Stimulated activated CD8-positive, alpha-beta memory T cell treated with anti-CD3 and anti-CD28 coated beads, Interleukin-2, amount 100 ng/mL, for 1 hour (primary cell): ENCODE data around the gene PGBD5.

Experiments
- DNase-seq, 2 donors: peaks; one replicate each; pipeline ENCODE4 v3.0.0-alpha.2; 2020; ENCODE audit warnings: low read depth in 2 of 2

PGBD5 gene

GRCh38 chr1:230349020-230349393 lies 77.1 kb downstream of the PGBD5 start:
- no peak for DNase-seq

GRCh38 chr1:230348386-230349019 lies 77.6 kb downstream of the PGBD5 start:
- DNase-seq: no peak

GRCh38 chr1:230347896-230348295 lies 78.2 kb downstream of the PGBD5 start:
- no peak for DNase-seq

- no peak for DNase-seq
These were observed 80.8 kb downstream of the PGBD5 start for GRCh38 chr1:230345139-230345885.

GRCh38 chr1:230342699-230343098 lies 83.4 kb downstream of the PGBD5 start:
- DNase-seq: no peak

GRCh38 chr1:230342019-230342418 lies 84.1 kb downstream of the PGBD5 start:
- DNase-seq: no peak

- no peak for DNase-seq
These were observed 85.0 kb downstream of the PGBD5 start for GRCh38 chr1:230341162-230341546.

GRCh38 chr1:230340526-230341161 lies 85.5 kb downstream of the PGBD5 start:
- no peak for DNase-seq

GRCh38 chr1:230339033-230339432 lies 87.1 kb downstream of the PGBD5 start:
- no peak for DNase-seq

- no peak for DNase-seq
These were observed 88.9 kb downstream of the PGBD5 start for GRCh38 chr1:230337266-230337665.

GRCh38 chr1:230335861-230336522 lies 90.1 kb downstream of the PGBD5 start:
- DNase-seq: no peak

- DNase-seq: no peak
These were observed 91.7 kb downstream of the PGBD5 start for GRCh38 chr1:230334447-230334837.

GRCh38 chr1:230333590-230334446 lies 92.3 kb downstream of the PGBD5 start:
- no peak for DNase-seq

GRCh38 chr1:230332575-230333066 lies 93.5 kb downstream of the PGBD5 start:
- DNase-seq: no peak

GRCh38 chr1:230332061-230332460 lies 94.1 kb downstream of the PGBD5 start:
- no peak for DNase-seq

- no peak for DNase-seq
These were observed 96.0 kb downstream of the PGBD5 start for GRCh38 chr1:230330157-230330556.

GRCh38 chr1:230328342-230329015 lies 97.7 kb downstream of the PGBD5 start:
- DNase-seq: no peak

GRCh38 chr1:230327892-230328284 lies 98.2 kb downstream of the PGBD5 start:
- DNase-seq: no peak

- DNase-seq: no peak
These were observed 98.9 kb downstream of the PGBD5 start for GRCh38 chr1:230326971-230327891.

GRCh38 chr1:230323686-230324085 lies 102.4 kb downstream of the PGBD5 start:
- DNase-seq: no peak
